Upper lobe of left lung (tissue), 4 donors: Measurements from ENCODE around the gene FXR1.

Experiments used
- CTCF ChIP-seq, 6 experiments: fragments of 450-650 bp in 4 of 6; fragments of 200-600 bp in 2 of 6; sonication (generic) in 2 of 6; IDR thresholded peaks; one replicate each; pipeline ENCODE4 v1.5.1; 2016 to 2019; ENCODE audit warnings: antibody characterized with exemption in 6 of 6
- POLR2A ChIP-seq, 4 donors: fragments of 450-650 bp; IDR thresholded peaks; one replicate each; pipeline ENCODE4 v1.5.1; 2016 to 2017; ENCODE audit warnings: antibody characterized with exemption in 4 of 4, mild to moderate bottlenecking in 2 of 4
- POLR2AphosphoS5 ChIP-seq, 2 donors: sonication (generic); formaldehyde crosslinking; IDR thresholded peaks; one replicate each; pipeline ENCODE4 v1.5.1; 2017; ENCODE audit warnings: antibody characterized with exemption in 2 of 2

- no peak for TF ChIP-seq POLR2A (IDR thresholded peaks at IDR 0.05)
- no peak for TF ChIP-seq CTCF (IDR thresholded peaks at IDR 0.05)
- TF ChIP-seq POLR2AphosphoS5 (IDR thresholded peaks at IDR 0.05): no peak
Measured at GRCh38 chr3:180898572-180898971, 13.9 kb upstream of the FXR1 start.
